Loucy (cell line): ENCODE results near the gene NELL2.

Experiments used
- H2AFZ ChIP-seq: fragments of 200-600 bp; sonication (generic); 2 replicates; pipeline ENCODE4 v1.6.0; 2016; ENCODE audit warnings: antibody characterized with exemption, mild to moderate bottlenecking, low read length, moderate library complexity
- H3F3A ChIP-seq: fragments of 200-600 bp; 2 replicates; pipeline ENCODE4 v1.6.0; 2016; ENCODE audit warnings: antibody characterized with exemption, low read depth, mild to moderate bottlenecking
- H3K27me3 ChIP-seq: fragments of 200-600 bp; sonication (generic); 2 replicates; pipeline ENCODE4 v1.6.1; 2014; ENCODE audit warnings: low read length, mild to moderate bottlenecking; ENCODE audit not compliant: insufficient read depth, poor library complexity, severe bottlenecking
- H3K36me3 ChIP-seq: fragments of 200-600 bp; sonication (generic); 2 replicates; pipeline ENCODE4 v1.6.1; 2016; ENCODE audit warnings: low read length; ENCODE audit not compliant: insufficient read depth
- H3K4me1 ChIP-seq: fragments of 200-600 bp; sonication (generic); 2 replicates; pipeline ENCODE4 v1.5.1; 2014; ENCODE audit warnings: low read length, mild to moderate bottlenecking; ENCODE audit not compliant: insufficient read depth, poor library complexity, severe bottlenecking
- H3K4me2 ChIP-seq: fragments of 200-600 bp; sonication (generic); 2 replicates; pipeline ENCODE4 v1.6.0; 2014; ENCODE audit warnings: antibody characterized with exemption, low read length, low read depth, mild to moderate bottlenecking; ENCODE audit not compliant: poor library complexity, severe bottlenecking
- H3K4me3 ChIP-seq: fragments of 200-600 bp; sonication (generic); 2 replicates; pipeline ENCODE4 v1.5.1; 2014; ENCODE audit warnings: low read length, mild to moderate bottlenecking, mixed read lengths; ENCODE audit not compliant: poor library complexity, severe bottlenecking
- H3K79me2 ChIP-seq: fragments of 200-600 bp; sonication (generic); 2 replicates; pipeline ENCODE4 v1.6.1; 2014; ENCODE audit warnings: low read length; ENCODE audit not compliant: insufficient read depth
- H3K9ac ChIP-seq: fragments of 200-600 bp; sonication (generic); 2 replicates; pipeline ENCODE4 v1.6.0; 2014; ENCODE audit warnings: mild to moderate bottlenecking, low read depth, low read length, moderate library complexity; ENCODE audit not compliant: poor library complexity, severe bottlenecking
- H3K9me2 ChIP-seq: fragments of 200-600 bp; sonication (generic); replicated peaks from 2 replicates; pipeline ENCODE4 v1.6.1; 2016; ENCODE audit warnings: low read depth, low read length, mixed read lengths
- H3K9me3 ChIP-seq: fragments of 200-600 bp; sonication (generic); 2 replicates; pipeline ENCODE4 v1.6.1; 2014; ENCODE audit warnings: mild to moderate bottlenecking, antibody characterized with exemption, low read length, low read depth; ENCODE audit not compliant: insufficient read depth
- H4K20me1 ChIP-seq: fragments of 200-600 bp; sonication (generic); 2 replicates; pipeline ENCODE4 v1.6.0; 2014; ENCODE audit warnings: antibody characterized with exemption, low read length, mild to moderate bottlenecking; ENCODE audit not compliant: insufficient read depth, poor library complexity, severe bottlenecking
- EZH2phosphoT487 ChIP-seq: fragments of 200-600 bp; IDR thresholded peaks from 2 replicates; pipeline ENCODE4 v1.6.1; 2018; ENCODE audit warnings: antibody characterized with exemption, mild to moderate bottlenecking, moderate library complexity, borderline replicate concordance
- TF ChIP-seq, protein P1 (sequence below): fragments of 200-600 bp; sonication (generic); conservative IDR thresholded peaks from 2 replicates; pipeline ENCODE4 v1.5.1; 2014; ENCODE audit warnings: mild to moderate bottlenecking, antibody characterized with exemption, low read length

The NELL2 gene

GRCh38 chr12:44627387-44628166, 248.5 kb downstream of the NELL2 start:
- no peaks in the 10 kb centered on the region for H3F3A ChIP-seq
- no peaks in the 10 kb centered on the region for H4K20me1 ChIP-seq
- H2AFZ ChIP-seq = no peak overlapping the region
- TF ChIP-seq, protein P1, sequence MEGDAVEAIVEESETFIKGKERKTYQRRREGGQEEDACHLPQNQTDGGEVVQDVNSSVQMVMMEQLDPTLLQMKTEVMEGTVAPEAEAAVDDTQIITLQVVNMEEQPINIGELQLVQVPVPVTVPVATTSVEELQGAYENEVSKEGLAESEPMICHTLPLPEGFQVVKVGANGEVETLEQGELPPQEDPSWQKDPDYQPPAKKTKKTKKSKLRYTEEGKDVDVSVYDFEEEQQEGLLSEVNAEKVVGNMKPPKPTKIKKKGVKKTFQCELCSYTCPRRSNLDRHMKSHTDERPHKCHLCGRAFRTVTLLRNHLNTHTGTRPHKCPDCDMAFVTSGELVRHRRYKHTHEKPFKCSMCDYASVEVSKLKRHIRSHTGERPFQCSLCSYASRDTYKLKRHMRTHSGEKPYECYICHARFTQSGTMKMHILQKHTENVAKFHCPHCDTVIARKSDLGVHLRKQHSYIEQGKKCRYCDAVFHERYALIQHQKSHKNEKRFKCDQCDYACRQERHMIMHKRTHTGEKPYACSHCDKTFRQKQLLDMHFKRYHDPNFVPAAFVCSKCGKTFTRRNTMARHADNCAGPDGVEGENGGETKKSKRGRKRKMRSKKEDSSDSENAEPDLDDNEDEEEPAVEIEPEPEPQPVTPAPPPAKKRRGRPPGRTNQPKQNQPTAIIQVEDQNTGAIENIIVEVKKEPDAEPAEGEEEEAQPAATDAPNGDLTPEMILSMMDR = no peak
- no peaks in the 10 kb centered on the region for H3K9me3 ChIP-seq
- no peaks in the 10 kb centered on the region for H3K4me1 ChIP-seq
- no peak overlapping the region for H3K4me3 ChIP-seq
- no peak overlapping the region for H3K4me2 ChIP-seq
- no peaks in the 10 kb centered on the region for H3K9me2 ChIP-seq
- H3K36me3 ChIP-seq = no peaks in the 10 kb centered on the region
- no peaks in the 10 kb centered on the region for H3K27me3 ChIP-seq
- H3K9ac ChIP-seq = no peak overlapping the region
- no peaks in the 10 kb centered on the region for H3K79me2 ChIP-seq

DNA sequence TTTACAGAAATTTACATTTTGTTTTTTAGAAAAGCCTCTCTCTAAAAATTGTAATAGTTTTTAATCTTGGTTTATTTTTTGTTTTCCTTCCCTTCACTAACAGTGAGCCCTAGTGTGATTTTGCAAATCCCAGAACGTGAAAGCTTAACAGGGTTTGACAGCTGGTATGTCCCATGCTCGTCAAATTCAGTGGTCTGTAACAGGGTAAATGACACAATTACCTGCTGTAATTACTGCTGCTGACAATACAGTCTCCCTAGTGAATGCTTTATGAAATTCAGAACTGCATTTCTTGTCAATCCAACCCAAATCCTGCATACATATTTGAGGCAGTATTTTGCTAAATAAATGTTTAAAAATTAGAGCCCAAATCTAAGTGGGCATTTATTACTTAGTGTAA, 249.2 kb downstream of the NELL2 start:
- Histone ChIP-seq H3K27me3 (no peaks in the 10 kb centered on the region), H2AFZ (no peak overlapping the region), H3K36me3 (no peaks in the 10 kb centered on the region), H3K4me3 (no peak overlapping the region), H3F3A (no peaks in the 10 kb centered on the region), H3K4me1 (no peaks in the 10 kb centered on the region), H3K9ac (no peak overlapping the region), H3K9me3 (no peaks in the 10 kb centered on the region), H4K20me1 (no peaks in the 10 kb centered on the region), H3K79me2 (no peaks in the 10 kb centered on the region), H3K4me2 (no peak overlapping the region), H3K9me2 (no peaks in the 10 kb centered on the region)
- no peak for TF ChIP-seq EZH2phosphoT487

DNA sequence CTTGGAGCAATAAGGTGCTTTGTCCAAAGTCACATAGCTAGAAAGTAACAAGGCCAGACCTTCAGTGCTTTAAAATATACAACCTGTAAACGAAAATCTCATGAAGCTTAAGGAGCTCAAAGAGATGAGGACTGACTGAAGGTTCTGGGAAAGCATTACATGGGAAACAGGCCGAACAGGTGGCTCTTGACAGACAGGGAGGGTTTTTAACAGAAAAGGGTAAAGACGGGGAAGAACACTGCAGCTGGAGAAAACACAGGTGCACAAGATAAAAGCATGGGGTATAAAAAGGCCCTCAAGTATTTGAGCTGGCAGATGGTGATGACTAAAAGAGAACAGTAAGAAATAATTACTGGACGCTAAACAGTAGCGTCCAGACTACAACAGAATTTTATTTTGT, 257.2 kb downstream of the NELL2 start:
- Histone ChIP-seq H4K20me1 (no peaks in the 10 kb centered on the region), H3K36me3 (no peaks in the 10 kb centered on the region), H3K9me2 (no peaks in the 10 kb centered on the region), H3K4me1 (no peaks in the 10 kb centered on the region), H3F3A (no peaks in the 10 kb centered on the region), H2AFZ (no peak overlapping the region), H3K27me3 (no peaks in the 10 kb centered on the region), H3K79me2 (no peaks in the 10 kb centered on the region), H3K9me3 (no peaks in the 10 kb centered on the region), H3K4me2 (no peak overlapping the region), H3K9ac (no peak overlapping the region), H3K4me3 (no peak overlapping the region)
- TF ChIP-seq EZH2phosphoT487 = no peak
- TF ChIP-seq, protein P1 = no peak

DNA sequence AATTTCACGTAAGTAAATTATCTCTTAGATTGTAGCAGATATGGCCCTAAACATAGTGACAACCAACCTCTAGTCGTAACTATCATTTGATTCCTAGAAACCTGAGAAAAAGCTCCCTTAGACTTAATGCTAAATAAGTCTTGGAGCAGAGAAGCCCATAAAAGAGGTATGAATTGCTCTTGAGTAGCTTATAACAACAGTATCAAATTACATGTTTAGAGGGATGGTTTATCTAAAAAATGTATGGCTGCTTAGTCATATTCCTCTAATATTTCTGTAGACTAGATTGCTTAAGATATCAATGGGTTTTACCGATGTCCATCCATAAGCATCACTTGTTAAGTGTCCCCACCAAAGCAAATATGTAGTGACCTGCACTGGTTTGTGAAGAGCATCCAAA, 259.7 kb downstream of the NELL2 start:
- Histone ChIP-seq H3K27me3 (no peaks in the 10 kb centered on the region), H3K9me2 (no peaks in the 10 kb centered on the region), H3K9me3 (no peaks in the 10 kb centered on the region), H3K4me1 (no peaks in the 10 kb centered on the region), H3K36me3 (no peaks in the 10 kb centered on the region), H3K4me2 (no peak overlapping the region), H2AFZ (no peak overlapping the region), H3K9ac (no peak overlapping the region), H3K79me2 (no peaks in the 10 kb centered on the region), H3K4me3 (no peak overlapping the region), H3F3A (no peaks in the 10 kb centered on the region), H4K20me1 (no peaks in the 10 kb centered on the region)
- no peak for TF ChIP-seq EZH2phosphoT487
- TF ChIP-seq, protein P1 = no peak
